Esophagus muscularis mucosa (tissue), 4 donors: Measurements from ENCODE around the gene BCL11A.

ENCODE experiments used
- EP300 ChIP-seq: sonication (generic); formaldehyde crosslinking; IDR thresholded peaks from one replicate; pipeline ENCODE4 v1.6.1; 2017; ENCODE audit warnings: antibody characterized with exemption
- POLR2A ChIP-seq: fragments of 450-650 bp; IDR thresholded peaks from one replicate; pipeline ENCODE4 v1.6.1; 2017; ENCODE audit warnings: antibody characterized with exemption, moderate library complexity, mild to moderate bottlenecking, low read depth
- POLR2AphosphoS5 ChIP-seq, 2 donors: sonication (generic); formaldehyde crosslinking; IDR thresholded peaks; one replicate each; pipeline ENCODE4 v1.6.1; 2017; ENCODE audit warnings: antibody characterized with exemption in 2 of 2
- TF ChIP-seq, protein P1 (sequence below), 3 experiments: fragments of 200-600 bp in 2 of 3; fragments of 450-650 bp in 1 of 3; sonication (generic) in 2 of 3; IDR thresholded peaks; one replicate each; pipeline ENCODE4 v1.5.1; 2017 to 2019; ENCODE audit warnings: antibody characterized with exemption in 3 of 3, mild to moderate bottlenecking in 2 of 3, moderate library complexity in 1 of 3

DNA sequence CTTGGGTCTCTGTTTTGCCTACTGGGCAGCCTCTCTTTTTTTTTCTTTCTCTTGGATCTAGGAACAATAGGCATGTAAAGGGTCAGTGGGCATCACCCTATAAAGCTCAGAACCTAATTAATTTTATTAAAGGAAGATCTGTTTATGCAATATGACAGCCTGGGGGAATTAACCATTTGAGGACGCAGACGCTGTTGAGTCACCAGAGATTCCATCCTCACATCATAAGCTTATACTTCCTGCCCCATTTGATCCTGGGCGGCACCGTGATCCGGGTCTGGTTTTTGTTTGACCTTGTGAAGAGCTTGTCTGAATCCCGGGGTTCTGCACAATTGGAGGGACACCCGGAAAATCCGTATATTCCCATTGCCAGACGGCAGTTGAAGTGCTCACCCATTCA, 16.8 kb upstream of the BCL11A start:
- TF ChIP-seq, protein P1, sequence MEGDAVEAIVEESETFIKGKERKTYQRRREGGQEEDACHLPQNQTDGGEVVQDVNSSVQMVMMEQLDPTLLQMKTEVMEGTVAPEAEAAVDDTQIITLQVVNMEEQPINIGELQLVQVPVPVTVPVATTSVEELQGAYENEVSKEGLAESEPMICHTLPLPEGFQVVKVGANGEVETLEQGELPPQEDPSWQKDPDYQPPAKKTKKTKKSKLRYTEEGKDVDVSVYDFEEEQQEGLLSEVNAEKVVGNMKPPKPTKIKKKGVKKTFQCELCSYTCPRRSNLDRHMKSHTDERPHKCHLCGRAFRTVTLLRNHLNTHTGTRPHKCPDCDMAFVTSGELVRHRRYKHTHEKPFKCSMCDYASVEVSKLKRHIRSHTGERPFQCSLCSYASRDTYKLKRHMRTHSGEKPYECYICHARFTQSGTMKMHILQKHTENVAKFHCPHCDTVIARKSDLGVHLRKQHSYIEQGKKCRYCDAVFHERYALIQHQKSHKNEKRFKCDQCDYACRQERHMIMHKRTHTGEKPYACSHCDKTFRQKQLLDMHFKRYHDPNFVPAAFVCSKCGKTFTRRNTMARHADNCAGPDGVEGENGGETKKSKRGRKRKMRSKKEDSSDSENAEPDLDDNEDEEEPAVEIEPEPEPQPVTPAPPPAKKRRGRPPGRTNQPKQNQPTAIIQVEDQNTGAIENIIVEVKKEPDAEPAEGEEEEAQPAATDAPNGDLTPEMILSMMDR (IDR thresholded peaks at IDR 0.05): no peak
- no peak for TF ChIP-seq POLR2AphosphoS5 (IDR thresholded peaks at IDR 0.05)
- TF ChIP-seq EP300: no peak
- TF ChIP-seq POLR2A: no peak
